ENCODE data around the gene GRM7.

DNA sequence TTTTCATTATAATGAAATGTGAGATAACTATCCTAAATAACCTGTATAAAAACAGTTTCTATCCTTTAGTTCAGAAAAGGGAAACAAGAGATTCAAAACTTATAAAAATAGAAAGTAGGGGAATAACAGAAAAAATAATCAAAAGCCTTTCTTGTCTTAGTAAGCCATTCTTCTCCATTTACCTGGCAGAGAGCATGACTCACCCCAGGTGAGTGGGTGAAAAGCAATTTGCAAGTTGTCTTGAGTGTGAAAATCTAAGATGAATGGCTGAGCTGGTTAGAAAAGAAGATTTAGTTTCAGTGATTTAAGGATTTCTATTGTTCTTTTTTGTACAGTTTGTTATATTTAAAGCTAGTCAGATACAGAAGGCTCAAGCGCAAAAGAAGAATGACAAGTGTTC is 702.0 kb downstream of the GRM7 start:
- TF ChIP-seq EZH2 (IDR thresholded peaks at IDR 0.05): no peak
- TF ChIP-seq, protein P1, sequence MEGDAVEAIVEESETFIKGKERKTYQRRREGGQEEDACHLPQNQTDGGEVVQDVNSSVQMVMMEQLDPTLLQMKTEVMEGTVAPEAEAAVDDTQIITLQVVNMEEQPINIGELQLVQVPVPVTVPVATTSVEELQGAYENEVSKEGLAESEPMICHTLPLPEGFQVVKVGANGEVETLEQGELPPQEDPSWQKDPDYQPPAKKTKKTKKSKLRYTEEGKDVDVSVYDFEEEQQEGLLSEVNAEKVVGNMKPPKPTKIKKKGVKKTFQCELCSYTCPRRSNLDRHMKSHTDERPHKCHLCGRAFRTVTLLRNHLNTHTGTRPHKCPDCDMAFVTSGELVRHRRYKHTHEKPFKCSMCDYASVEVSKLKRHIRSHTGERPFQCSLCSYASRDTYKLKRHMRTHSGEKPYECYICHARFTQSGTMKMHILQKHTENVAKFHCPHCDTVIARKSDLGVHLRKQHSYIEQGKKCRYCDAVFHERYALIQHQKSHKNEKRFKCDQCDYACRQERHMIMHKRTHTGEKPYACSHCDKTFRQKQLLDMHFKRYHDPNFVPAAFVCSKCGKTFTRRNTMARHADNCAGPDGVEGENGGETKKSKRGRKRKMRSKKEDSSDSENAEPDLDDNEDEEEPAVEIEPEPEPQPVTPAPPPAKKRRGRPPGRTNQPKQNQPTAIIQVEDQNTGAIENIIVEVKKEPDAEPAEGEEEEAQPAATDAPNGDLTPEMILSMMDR (IDR thresholded peaks at IDR 0.05): no peak

All from neural progenitor cell (in vitro differentiated cells).